Lung (tissue), 12 donors: ENCODE data around the gene ANKRD31. TPM values are rescaled to one million over a fixed set of nuclear protein-coding genes. Genes with fewer than 3 reads are reported as not detected.
"Not testable (repeated sequence)": the region's sequence is repeated elsewhere in the genome, so short reads cannot be mapped to it uniquely, and the experiment has no call there.

Source experiments
- ATAC-seq: fragments of 200-7000 bp; cut with Tn5 transposase; one replicate; pipeline ENCODE4 v1.9.1; 2020; ENCODE audit warnings: moderate number of reproducible peaks; ENCODE audit not compliant: insufficient read depth, low FRiP score
- DNase-seq, 3 donors: peaks; one replicate each; pipeline ENCODE4 v3.0.0-alpha.2; 2013 to 2017
- H3K27ac ChIP-seq, 2 donors: one replicate each; pipeline ENCODE4 v1.5.1; 2013; ENCODE audit warnings: mild to moderate bottlenecking in 2 of 2, moderate library complexity in 2 of 2, control low read depth in 1 of 2, inconsistent platforms in 1 of 2, low read depth in 1 of 2, low read length in 1 of 2
- H3K27me3 ChIP-seq, 3 donors: one replicate each; pipeline ENCODE4 v1.5.1; 2013; ENCODE audit warnings: low read length in 2 of 3; ENCODE audit not compliant: control insufficient read depth in 3 of 3, insufficient read depth in 3 of 3
- H3K36me3 ChIP-seq, 4 donors: one replicate each; pipeline ENCODE4 v1.5.1; 2013; ENCODE audit warnings: low read length in 4 of 4, mild to moderate bottlenecking in 1 of 4, moderate library complexity in 1 of 4; ENCODE audit not compliant: control insufficient read depth in 4 of 4, insufficient read depth in 4 of 4
- H3K4me1 ChIP-seq, 5 donors: one replicate each; pipeline ENCODE4 v1.5.1; 2013; ENCODE audit warnings: low read length in 5 of 5, mild to moderate bottlenecking in 2 of 5, moderate library complexity in 1 of 5; ENCODE audit not compliant: control insufficient read depth in 5 of 5, insufficient read depth in 5 of 5
- H3K4me3 ChIP-seq: one replicate; pipeline ENCODE4 v1.5.1; 2013; ENCODE audit warnings: mild to moderate bottlenecking, control low read depth, moderate library complexity
- H3K9ac ChIP-seq, 2 donors: one replicate each; pipeline ENCODE4 v1.5.1; 2013; ENCODE audit warnings: low read length in 2 of 2, control low read depth in 1 of 2; ENCODE audit not compliant: insufficient read depth in 1 of 2
- H3K9me3 ChIP-seq, 4 donors: one replicate each; pipeline ENCODE4 v1.5.1; 2013; ENCODE audit warnings: low read length in 3 of 4, mild to moderate bottlenecking in 1 of 4, moderate library complexity in 1 of 4; ENCODE audit not compliant: control insufficient read depth in 4 of 4, insufficient read depth in 3 of 4
- CTCF ChIP-seq: IDR thresholded peaks from 2 replicates; pipeline ENCODE4 v1.5.1; 2012; ENCODE audit warnings: mild to moderate bottlenecking; ENCODE audit errors: control extremely low read depth, extremely low read depth
- WGBS, 2 donors: extraction: QIAGEN DNeasy Blood & Tissue Kit; methylation state at CpG; one replicate each; pipeline ENCODE4 v1.1.7; 2013; 5-methylcytosine and 5-hydroxymethylcytosine counted together
- polyA plus RNA-seq, 2 donors: library from polyadenylated mRNA; stranded (reverse); fragments of 200-250 nt; gene quantifications; one replicate each; pipeline ENCODE4 v1.2.1, GENCODE V29; 2013
- total RNA-seq, 2 donors: library from RNA; depleted of rRNA in 1 of 2; stranded (reverse); fragments of >200 nt in 1 of 2; gene quantifications; one replicate each; pipeline ENCODE4 v1.2.1, GENCODE V29; 2014 to 2021
- donor health status: control.
- donor health status: control.
- donor health status: Bipolar disorder and iron deficiency.
- donor health status: healthy.
- donor health status: DM: yes; HTN: yes; CAD: no.

The ANKRD31 gene
- total and polyA plus RNA-seq, 4 donors, result 0.06 to 0.51 (median 0.16) TPM

DNA sequence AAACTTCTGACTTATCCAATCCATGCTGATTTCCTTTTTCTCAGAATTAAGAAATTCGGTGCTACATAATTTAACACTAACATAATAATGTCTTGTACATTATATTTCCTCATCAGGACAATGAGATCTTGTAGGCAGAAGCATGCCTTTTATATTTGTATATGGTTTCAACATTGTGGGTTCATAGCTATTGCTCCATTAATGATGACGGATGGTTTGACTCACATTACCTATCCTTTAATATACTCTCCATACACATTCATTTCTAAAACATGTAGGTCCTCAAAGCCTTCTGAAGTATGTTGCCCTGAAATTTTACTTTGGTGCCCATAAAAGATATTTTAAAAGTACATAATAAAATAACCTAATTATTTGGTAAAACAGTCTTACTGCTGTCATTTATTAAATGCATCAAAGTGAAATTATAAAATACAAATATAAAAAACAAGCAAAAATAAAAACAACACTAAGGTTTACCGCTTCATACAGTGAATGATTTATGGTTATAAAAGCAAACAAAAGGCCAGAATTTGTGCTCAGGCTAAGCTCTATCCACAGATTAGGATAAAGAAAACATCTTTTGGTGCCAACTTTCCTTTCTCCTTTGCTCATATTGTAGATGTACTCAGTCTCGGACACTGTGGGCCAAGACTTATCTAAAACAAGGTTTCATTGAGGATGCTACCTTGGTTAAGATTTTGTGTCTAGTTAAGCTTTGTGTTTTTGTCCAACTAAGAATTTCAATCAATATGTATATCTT lies 123.1 kb downstream of the ANKRD31 start:
- 77 to 83% methylated on average over 4 of the region's 4 CpGs for WGBS, 2 donors
- ATAC-seq (no peak), DNase-seq (no peak)
- Histone ChIP-seq H3K27me3 (no peaks in the 10 kb centered on the region), H3K36me3 (no peaks in the 10 kb centered on the region), H3K4me1 (no peaks in the 10 kb centered on the region), H3K9ac (no peak overlapping the region), H3K4me3 (no peak overlapping the region), H3K9me3 (no peaks in the 10 kb centered on the region), H3K27ac (no peak overlapping the region)
- no peak for TF ChIP-seq CTCF

DNA sequence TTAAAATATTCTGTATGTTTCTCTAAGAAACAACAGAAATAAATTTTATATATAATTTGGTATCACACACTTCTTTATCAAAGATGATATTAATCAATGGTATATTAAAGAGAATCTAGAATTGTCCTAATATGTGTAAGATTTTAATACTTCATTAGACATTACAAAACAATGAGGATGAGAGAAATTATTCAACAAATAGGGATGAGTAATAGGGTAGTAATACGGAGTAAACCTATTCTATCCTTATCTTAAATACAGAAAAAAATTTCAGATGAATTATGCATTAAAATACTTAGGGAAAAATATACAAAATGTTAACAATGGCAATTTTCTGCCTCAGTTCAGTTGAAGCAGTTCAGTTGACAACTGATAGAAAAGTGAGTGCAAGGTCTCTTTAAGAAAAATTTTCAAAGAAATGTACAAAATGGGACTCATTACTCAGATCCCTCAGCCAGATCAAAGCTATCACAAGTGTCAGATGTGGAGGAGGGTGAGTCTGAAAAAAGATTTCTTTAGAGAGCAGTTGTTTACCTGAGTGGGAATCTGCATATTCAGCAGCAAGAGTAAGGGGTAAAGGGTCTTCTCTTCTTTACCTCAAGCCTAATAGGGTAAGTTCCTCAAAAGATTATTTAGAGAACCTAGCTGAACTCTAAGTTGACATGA lies 127.6 kb downstream of the ANKRD31 start:
- Histone ChIP-seq H3K9me3 (no peaks in the 10 kb centered on the region), H3K27ac (no peak overlapping the region), H3K4me3 (no peak overlapping the region), H3K9ac (no peak overlapping the region), H3K4me1 (no peaks in the 10 kb centered on the region), H3K36me3 (no peaks in the 10 kb centered on the region), H3K27me3 (no peaks in the 10 kb centered on the region)
- no peak for TF ChIP-seq CTCF
- 75 to 88% methylated on average over 1 of the region's 1 CpG for WGBS, 2 donors
- ATAC-seq, result no peak
- no peak for DNase-seq

GRCh38 chr5:75108515-75108914 lies 128.2 kb downstream of the ANKRD31 start:
- no peak overlapping the region for H3K4me3 ChIP-seq
- DNase-seq, result no peak
- 82 to 93% methylated on average over 2 of the region's 2 CpGs for WGBS, 2 donors
- no peaks in the 10 kb centered on the region for H3K36me3 ChIP-seq
- TF ChIP-seq CTCF, result no peak
- H3K9me3 ChIP-seq, result no peaks in the 10 kb centered on the region
- H3K27me3 ChIP-seq, result no peaks in the 10 kb centered on the region
- no peak overlapping the region for H3K27ac ChIP-seq
- H3K4me1 ChIP-seq, result no peaks in the 10 kb centered on the region
- no peak for ATAC-seq
- H3K9ac ChIP-seq, result no peak overlapping the region

DNA sequence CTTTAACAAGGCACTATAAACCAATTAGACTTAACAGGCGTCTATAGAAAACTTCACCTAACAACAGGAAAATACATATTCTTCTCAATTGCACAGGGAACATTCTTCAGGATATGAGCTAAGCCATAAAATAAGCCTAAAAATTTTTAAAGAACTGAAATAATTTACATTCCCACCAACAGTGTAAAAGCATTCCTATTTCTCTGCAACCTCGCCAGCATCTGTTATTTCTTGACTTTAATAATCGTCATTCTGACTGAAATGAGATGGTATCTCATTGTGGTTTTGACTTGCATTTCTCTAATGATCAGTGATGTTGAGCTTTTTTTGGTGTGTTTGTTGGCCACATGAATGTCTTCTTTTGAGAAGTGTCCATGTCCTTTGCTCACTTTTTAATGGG lies 140.7 kb downstream of the ANKRD31 start:
- not testable (repeated sequence) for H3K36me3 ChIP-seq, H3K9ac ChIP-seq, H3K27ac ChIP-seq, ATAC-seq, DNase-seq, H3K4me3 ChIP-seq, H3K27me3 ChIP-seq, H3K9me3 ChIP-seq, H3K4me1 ChIP-seq
- 53 to 69% methylated on average over 3 of the region's 3 CpGs for WGBS, 2 donors
